Neutrophil (primary cell): ENCODE measurements around the gene CCDC136.

ENCODE experiments used
- H3K27ac ChIP-seq: fragments of 200-600 bp; sonication (generic); 2 replicates; pipeline ENCODE4 v1.5.1; 2016; ENCODE audit warnings: mild to moderate bottlenecking, moderate library complexity
- H3K27me3 ChIP-seq: fragments of 200-600 bp; sonication (generic); 2 replicates; pipeline ENCODE4 v1.6.0; 2016; ENCODE audit warnings: mild to moderate bottlenecking
- H3K36me3 ChIP-seq: fragments of 200-600 bp; sonication (generic); 2 replicates; pipeline ENCODE4 v1.5.1; 2017
- H3K4me1 ChIP-seq, 2 experiments: fragments of 200-600 bp in 1 of 2; sonication (generic) in 1 of 2; 1 replicate in 1 of 2; 2 replicates in 1 of 2; pipeline versions ENCODE4 v1.5.1 to v1.6.1; 2013 to 2016; ENCODE audit warnings: low read depth in 1 of 2, low read length in 1 of 2, mild to moderate bottlenecking in 1 of 2, moderate library complexity in 1 of 2; ENCODE audit not compliant: control insufficient read depth in 1 of 2, insufficient read depth in 1 of 2
- H3K4me3 ChIP-seq, 2 experiments: fragments of 200-600 bp in 1 of 2; sonication (generic) in 1 of 2; 1 replicate in 1 of 2; 2 replicates in 1 of 2; pipeline ENCODE4 v1.5.1; 2013 to 2016; ENCODE audit warnings: low read depth in 1 of 2, low read length in 1 of 2, mild to moderate bottlenecking in 1 of 2, moderate library complexity in 1 of 2
- H3K9me3 ChIP-seq: fragments of 200-600 bp; sonication (generic); 2 replicates; pipeline ENCODE4 v1.5.1; 2016
- TF ChIP-seq, protein P1 (sequence below): fragments of 200-600 bp; sonication (generic); IDR thresholded peaks from 2 replicates; pipeline ENCODE4 v1.5.1; 2016; ENCODE audit warnings: antibody characterized with exemption

CCDC136 gene

DNA sequence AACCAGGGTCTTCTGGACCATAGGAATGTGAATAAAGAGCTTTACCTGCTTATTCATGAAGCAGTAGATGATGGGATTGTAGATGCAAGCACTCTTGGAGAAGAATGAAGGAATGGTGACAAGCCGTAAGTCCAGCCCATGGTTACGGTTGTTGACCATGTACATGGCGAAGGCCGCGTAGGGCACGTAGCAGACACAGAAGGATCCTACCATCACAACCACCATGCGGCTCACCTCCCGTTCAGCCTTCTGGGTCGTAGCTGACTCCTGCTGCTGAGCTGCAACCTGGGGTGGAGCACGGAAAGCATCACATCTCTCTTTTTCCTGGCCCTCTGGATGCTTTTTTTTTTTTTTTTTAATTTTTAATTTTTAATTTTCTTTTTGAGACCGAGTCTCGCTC, 18.2 kb upstream of the CCDC136 start:
- TF ChIP-seq, protein P1, sequence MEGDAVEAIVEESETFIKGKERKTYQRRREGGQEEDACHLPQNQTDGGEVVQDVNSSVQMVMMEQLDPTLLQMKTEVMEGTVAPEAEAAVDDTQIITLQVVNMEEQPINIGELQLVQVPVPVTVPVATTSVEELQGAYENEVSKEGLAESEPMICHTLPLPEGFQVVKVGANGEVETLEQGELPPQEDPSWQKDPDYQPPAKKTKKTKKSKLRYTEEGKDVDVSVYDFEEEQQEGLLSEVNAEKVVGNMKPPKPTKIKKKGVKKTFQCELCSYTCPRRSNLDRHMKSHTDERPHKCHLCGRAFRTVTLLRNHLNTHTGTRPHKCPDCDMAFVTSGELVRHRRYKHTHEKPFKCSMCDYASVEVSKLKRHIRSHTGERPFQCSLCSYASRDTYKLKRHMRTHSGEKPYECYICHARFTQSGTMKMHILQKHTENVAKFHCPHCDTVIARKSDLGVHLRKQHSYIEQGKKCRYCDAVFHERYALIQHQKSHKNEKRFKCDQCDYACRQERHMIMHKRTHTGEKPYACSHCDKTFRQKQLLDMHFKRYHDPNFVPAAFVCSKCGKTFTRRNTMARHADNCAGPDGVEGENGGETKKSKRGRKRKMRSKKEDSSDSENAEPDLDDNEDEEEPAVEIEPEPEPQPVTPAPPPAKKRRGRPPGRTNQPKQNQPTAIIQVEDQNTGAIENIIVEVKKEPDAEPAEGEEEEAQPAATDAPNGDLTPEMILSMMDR = no peak
- H3K27me3 ChIP-seq = peaks cover 8% of the 10 kb centered on the region
- peaks cover 33% of the 10 kb centered on the region for H3K36me3 ChIP-seq
- H3K4me1 ChIP-seq = no peaks in the 10 kb centered on the region
- no peak overlapping the region for H3K4me3 ChIP-seq
- H3K9me3 ChIP-seq = no peaks in the 10 kb centered on the region
- no peak overlapping the region for H3K27ac ChIP-seq

DNA sequence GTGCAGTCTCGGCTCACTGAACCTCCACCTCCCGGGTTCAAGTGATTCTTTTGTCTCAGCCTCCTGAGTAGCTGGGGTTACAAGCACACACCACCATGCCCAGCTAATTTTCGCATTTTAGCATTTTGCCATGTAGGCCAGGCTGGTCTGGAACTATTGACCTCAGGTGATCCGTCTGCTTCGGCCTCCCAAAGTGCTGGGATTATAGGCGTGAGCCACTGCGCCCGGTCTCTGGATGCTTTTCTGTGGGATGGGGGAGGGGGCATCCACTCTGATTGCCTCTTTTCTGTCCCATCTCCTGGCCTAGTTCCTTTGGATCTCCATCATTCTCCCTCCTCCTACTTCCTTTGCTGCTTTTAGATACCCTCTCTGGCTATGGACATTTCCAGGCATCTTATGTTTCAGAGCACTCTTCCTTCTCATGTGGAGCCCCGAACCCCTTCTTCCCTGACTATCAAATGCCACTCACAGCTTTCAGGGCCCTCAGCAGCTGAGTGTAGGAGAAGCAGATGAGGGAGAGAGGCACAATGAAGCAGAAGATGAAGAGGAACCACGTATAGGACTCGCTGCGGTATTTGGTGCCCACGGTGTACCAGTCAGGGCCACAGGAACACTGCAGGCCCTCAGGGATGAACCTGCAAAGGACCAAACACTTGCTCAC, 17.6 kb upstream of the CCDC136 start:
- TF ChIP-seq, protein P1 = no peak
- peaks cover 29% of the 10 kb centered on the region for H3K36me3 ChIP-seq
- no peak overlapping the region for H3K4me3 ChIP-seq
- no peaks in the 10 kb centered on the region for H3K9me3 ChIP-seq
- H3K27ac ChIP-seq = no peak overlapping the region
- H3K4me1 ChIP-seq = no peaks in the 10 kb centered on the region
- peaks cover 8% of the 10 kb centered on the region for H3K27me3 ChIP-seq

DNA sequence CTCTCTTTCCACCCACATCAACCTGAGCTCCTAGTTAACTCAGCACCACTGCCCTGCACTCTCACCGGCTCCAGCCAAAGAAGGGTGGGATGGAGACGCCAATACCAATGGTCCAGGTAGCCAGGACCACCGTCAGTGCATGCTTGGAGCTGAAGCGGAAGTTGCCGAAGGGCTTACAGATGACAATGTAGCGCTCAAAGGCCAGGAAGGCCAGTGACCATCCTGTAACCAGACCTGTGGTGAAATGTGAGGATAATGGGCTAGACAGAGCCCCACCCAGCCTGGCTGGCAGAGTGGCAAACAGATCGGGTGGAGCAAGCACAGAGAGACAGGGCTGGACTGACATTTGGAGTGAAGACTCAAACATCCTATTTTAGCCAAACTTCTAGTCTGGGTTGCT, 16.8 kb upstream of the CCDC136 start:
- TF ChIP-seq, protein P1 = no peak
- no peaks in the 10 kb centered on the region for H3K4me1 ChIP-seq
- peaks cover 8% of the 10 kb centered on the region for H3K27me3 ChIP-seq
- peaks cover 22% of the 10 kb centered on the region for H3K36me3 ChIP-seq
- H3K4me3 ChIP-seq = no peak overlapping the region
- H3K9me3 ChIP-seq = no peaks in the 10 kb centered on the region
- no peak overlapping the region for H3K27ac ChIP-seq

DNA sequence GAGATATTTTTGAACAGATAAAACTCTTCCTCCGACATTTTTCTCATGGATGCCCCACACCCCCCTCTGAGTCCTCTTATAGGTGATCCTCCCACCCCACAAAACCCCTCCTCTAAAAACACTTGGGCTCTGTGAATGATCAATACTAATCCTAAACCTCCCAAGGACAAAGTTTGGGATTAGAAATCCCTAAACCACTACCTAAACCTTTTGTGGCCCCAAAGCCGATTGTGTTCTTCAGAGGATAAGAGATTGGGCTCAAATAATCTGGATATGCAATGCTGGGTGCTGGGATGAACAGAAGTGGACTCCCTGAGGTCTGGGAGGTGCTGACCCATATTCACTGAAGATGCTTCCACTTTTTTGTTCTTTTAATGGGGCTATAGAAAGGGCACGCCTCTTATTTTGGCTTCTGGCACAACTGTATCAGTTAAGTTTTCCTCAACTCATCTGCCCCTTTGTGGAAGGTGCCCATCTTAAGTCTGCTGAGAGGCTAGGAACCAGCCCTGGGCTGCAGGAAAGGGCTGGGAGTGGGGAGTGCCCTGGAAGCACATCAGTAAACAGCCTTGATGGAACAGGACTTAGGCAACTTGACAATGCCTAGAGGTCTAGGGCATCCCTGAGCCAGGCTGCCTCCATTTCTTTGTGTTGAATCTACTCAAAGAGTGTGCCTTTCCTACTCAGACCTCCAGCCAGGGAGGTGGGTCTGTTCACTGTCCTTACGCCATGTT, 15.9 kb upstream of the CCDC136 start, which contains the start of gene OPN1SW:
Gene OPN1SW, minus strand, starts transcription at position 51 of the 731 bp plus-strand sequence. Its CDS starts 13 bp downstream, at position 38.
- peaks cover 8% of the 10 kb centered on the region for H3K27me3 ChIP-seq
- H3K36me3 ChIP-seq = peaks cover 12% of the 10 kb centered on the region
- no peaks in the 10 kb centered on the region for H3K4me1 ChIP-seq
- no peak within 1 kb of the TSS for H3K27ac ChIP-seq
- TF ChIP-seq, protein P1 = no peak
- H3K9me3 ChIP-seq = no peaks in the 10 kb centered on the region
- H3K4me3 ChIP-seq = no peak within 1 kb of the TSS

DNA sequence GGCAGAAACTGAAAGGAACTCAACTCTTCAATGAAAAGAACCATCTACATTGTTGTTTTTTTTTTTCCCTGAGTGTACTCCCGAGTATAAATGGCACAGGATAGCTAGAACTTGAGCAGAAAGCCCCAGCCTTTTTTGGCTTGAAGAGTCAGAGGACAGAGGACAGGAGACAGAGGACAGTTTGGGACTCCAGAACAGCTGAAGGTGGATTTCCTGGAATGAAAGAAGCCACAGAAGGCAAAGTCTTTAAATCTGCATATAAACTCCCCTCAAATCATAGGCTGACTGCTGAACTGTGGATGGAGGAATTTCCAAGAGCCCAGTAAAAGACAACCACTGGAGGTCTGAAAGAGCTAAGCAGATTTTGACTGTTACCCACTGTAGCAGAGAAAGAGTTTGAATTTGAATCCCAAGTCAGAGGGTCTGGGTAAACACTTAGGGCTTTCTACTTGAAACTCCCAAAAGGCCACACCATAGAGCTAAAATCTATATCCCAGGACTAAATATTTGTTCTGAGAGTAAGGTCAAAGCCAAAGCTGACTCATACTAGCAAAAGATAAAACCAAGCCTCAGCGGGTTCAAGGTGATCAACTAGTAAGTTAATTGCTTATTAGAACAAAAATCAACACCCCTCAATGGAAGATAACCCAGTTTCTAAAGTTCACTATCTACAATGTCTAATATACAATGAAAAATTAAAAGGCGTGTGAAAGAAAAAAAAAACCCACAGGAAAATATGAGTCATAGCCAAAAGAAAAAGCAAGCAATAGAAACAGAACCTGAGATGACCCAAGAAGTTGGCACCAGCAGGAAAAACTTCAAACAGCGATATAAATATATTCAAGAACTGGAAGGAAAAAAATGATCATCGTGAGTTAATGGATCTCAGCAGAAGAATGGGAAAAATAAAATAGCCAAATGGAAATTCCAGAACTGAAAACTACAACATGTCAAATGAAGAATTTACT, 14.3 kb upstream of the CCDC136 start:
- H3K4me3 ChIP-seq = no peak overlapping the region
- TF ChIP-seq, protein P1 = no peak
- H3K9me3 ChIP-seq = no peaks in the 10 kb centered on the region
- peaks cover 2% of the 10 kb centered on the region for H3K36me3 ChIP-seq
- no peaks in the 10 kb centered on the region for H3K4me1 ChIP-seq
- H3K27ac ChIP-seq = no peak overlapping the region
- peaks cover 8% of the 10 kb centered on the region for H3K27me3 ChIP-seq
